Activated CD4-positive, alpha-beta memory T cell treated with anti-CD3 and anti-CD28 coated beads for 36 hours (primary cell): ENCODE results near the gene HSPG2. TPM values are rescaled to one million over a fixed set of nuclear protein-coding genes. Genes with fewer than 3 reads are reported as not detected.
"Not testable (repeated sequence)": the region's sequence is repeated elsewhere in the genome, so short reads cannot be mapped to it uniquely, and the experiment has no call there.

Experiments
- CTCF ChIA-PET: fragments of 350-600 bp; sonication (Branson Sonifier 250); formaldehyde crosslinking; loops from one replicate; lab custom pipeline; 2021; ENCODE audit warnings: antibody characterized with exemption, inconsistent platforms; lab: Charles Lee
- POLR2A ChIA-PET: fragments of 350-600 bp; sonication (Branson Sonifier 250); formaldehyde crosslinking; loops from one replicate; lab custom pipeline; 2021; ENCODE audit warnings: antibody characterized with exemption; lab: Charles Lee
- DNase-seq: peaks from one replicate; pipeline ENCODE4 v3.0.0-alpha.2; 2020
- H3K27ac Mint-ChIP-seq: one replicate; pipeline ENCODE4 v1.8.0; 2021; ENCODE audit warnings: mixed read lengths
- H3K27me3 Mint-ChIP-seq: one replicate; pipeline ENCODE4 v1.8.0; 2021; ENCODE audit warnings: mixed read lengths
- H3K36me3 Mint-ChIP-seq: one replicate; pipeline ENCODE4 v1.8.0; 2021; ENCODE audit warnings: mixed read lengths
- H3K4me1 Mint-ChIP-seq: one replicate; pipeline ENCODE4 v1.8.0; 2021; ENCODE audit warnings: low read depth, mixed read lengths
- H3K4me3 Mint-ChIP-seq: one replicate; pipeline ENCODE4 v1.8.0; 2021; ENCODE audit warnings: mild to moderate bottlenecking, mixed read lengths
- H3K9me3 Mint-ChIP-seq: one replicate; pipeline ENCODE4 v1.8.0; 2021; ENCODE audit warnings: mixed read lengths
- intact Hi-C: fragments of 100-400 bp; cut with micrococcal nuclease; formaldehyde crosslinking; loops from one replicate; pipeline ENCODE4 v1.15.1; 2023
- total RNA-seq, 2 experiments: library from RNA; stranded (reverse); gene quantifications; one replicate each; pipeline ENCODE4 v1.2.3, GENCODE V29; 2021

HSPG2 gene
- total RNA-seq, 2 experiments from 2014 or later: 2.8 to 3.7 TPM

DNA sequence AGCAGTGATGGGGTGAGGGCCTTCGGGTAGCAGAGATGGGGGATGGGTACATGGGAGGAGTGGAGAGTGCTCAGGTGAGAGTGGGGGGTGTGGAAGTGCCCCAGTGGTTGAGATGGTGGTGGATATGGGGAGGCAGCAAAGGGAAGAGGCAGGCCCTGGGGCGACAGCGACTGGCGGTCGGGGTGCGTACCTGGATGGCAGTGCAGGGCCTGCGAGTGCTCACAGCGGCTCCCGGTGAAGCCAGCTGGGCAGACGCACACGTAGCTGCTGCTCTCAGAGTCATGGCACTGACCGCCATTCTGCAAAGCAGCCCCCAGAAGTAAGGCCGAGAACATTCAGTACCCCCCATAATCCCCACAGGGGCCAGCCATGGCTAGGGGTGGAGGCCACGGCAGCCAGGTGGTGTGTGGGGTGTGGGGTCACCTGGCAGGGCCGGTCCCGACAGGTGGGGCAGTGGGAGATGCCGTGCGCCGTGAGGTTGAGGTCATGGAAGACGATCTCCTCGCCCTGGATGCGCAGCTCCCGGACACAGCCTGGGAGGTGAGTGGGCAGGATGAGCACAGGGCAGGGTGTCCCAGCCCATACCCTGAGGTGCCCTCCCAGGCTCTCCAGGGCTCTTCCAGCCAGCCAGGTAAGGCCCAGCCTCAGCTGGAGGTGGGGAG, 106.2 kb downstream of the HSPG2 start:
- Mint-ChIP-seq H3K27me3 (no peaks in the 10 kb centered on the region), H3K36me3 (peaks cover 9% of the 10 kb centered on the region)

DNA sequence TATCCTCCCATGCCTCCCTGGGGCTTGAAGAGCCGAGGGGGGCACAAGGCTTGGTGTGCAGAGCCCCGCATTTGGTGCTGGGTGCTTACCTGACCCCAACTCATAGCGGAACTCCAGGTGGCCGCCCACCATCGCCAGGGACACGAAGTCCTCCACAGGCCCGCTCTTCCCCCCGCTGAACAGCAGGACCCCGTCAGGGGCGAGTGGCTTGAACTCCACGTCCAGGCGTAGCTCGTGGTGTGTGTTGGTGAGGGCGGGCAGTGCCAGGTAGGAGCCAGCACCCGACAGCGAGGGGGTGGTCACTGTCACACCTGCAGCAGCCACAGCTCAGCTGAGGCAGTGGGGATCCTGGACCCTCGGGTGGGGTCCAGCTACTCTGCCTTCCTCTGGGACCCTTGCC, 107.8 kb downstream of the HSPG2 start:
- Mint-ChIP-seq H3K4me1 (no peaks in the 10 kb centered on the region), H3K27ac (no peak overlapping the region), H3K9me3 (peaks cover 8% of the 10 kb centered on the region), H3K36me3 (peaks cover 5% of the 10 kb centered on the region), H3K4me3 (no peak overlapping the region), H3K27me3 (no peaks in the 10 kb centered on the region)
- CTCF ChIA-PET: no interaction called here
- DNase-seq: no peak
- POLR2A ChIA-PET: no interaction called here
- intact Hi-C loops: no loop called here

More for the DNA sequence above, 106.2 kb downstream of the HSPG2 start:
- no peak overlapping the region for H3K27ac Mint-ChIP-seq
- intact Hi-C loops: no loop called here
- ChIA-PET POLR2A (no interaction called here), CTCF (no interaction called here)
- H3K4me3 Mint-ChIP-seq: no peak overlapping the region
- peaks cover 18% of the 10 kb centered on the region for H3K9me3 Mint-ChIP-seq
- DNase-seq: no peak
- H3K4me1 Mint-ChIP-seq: no peaks in the 10 kb centered on the region

DNA sequence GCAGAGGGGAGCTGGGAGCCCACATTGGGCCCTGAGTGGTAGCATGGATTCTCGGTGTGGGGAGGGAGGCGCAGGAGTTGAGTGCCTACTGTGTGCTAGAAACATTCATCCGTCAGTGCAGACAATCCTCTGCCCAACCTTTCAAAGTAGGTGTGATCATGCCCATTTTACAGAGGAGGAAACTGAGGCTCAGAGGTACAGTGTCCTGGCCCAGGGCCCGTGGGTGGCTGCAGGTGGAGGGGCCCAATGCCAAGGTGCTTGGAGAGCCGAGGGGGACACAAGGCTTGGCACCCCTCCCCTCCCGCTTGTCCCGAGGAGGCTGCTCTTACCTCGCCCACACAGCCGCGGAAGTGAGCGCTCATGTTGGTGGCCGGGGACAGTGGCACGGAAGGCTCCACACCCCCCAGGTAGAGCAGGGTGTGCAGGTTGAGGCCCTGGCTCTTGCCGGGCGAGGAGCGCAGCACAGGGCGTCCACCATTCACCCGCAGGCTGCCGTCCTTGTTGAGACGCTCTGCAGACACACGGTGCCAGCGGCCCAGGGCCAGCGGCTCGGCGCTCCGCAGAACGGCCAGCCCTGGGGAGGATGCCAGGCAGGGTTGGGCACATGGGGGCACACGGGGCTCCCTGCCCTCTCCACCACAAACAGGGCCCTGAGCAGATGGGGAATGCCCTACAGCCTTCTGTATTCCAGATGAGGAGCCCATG, 108.5 kb downstream of the HSPG2 start:
- intact Hi-C loops: no loop called here
- Mint-ChIP-seq H3K27ac (no peak overlapping the region), H3K4me3 (no peak overlapping the region), H3K4me1 (no peaks in the 10 kb centered on the region), H3K36me3 (no peaks in the 10 kb centered on the region), H3K9me3 (peaks cover 2% of the 10 kb centered on the region), H3K27me3 (peaks cover 2% of the 10 kb centered on the region)
- ChIA-PET POLR2A (no interaction called here), CTCF (no interaction called here)
- DNase-seq: no peak

DNA sequence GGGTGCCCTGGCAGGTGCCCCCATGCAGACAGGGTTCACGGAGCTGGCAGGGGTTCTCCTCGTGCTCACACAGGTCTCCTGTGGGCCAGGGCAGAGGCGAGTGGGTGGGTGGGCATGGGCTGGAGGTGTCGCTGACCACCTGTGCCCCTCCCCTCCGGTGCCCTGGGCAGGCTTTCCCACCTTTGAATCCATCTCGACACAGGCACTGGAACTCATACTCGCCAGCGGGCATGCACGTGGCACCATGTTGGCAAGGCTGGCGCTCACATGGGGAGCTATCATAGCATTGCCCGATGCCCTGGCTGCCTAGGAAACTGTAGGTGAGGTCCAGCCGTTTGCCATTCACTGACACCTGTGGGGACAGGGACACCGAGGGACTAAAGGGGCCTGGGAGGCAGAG, 109.0 kb downstream of the HSPG2 start:
- H3K27me3 Mint-ChIP-seq: peaks cover 2% of the 10 kb centered on the region
- no peaks in the 10 kb centered on the region for H3K36me3 Mint-ChIP-seq
- POLR2A ChIA-PET: no interaction called here
- intact Hi-C loops: no loop called here
- CTCF ChIA-PET: no interaction called here
- no peak overlapping the region for H3K4me3 Mint-ChIP-seq
- H3K27ac Mint-ChIP-seq: no peak overlapping the region
- H3K4me1 Mint-ChIP-seq: no peaks in the 10 kb centered on the region
- DNase-seq: no peak
- no peaks in the 10 kb centered on the region for H3K9me3 Mint-ChIP-seq

DNA sequence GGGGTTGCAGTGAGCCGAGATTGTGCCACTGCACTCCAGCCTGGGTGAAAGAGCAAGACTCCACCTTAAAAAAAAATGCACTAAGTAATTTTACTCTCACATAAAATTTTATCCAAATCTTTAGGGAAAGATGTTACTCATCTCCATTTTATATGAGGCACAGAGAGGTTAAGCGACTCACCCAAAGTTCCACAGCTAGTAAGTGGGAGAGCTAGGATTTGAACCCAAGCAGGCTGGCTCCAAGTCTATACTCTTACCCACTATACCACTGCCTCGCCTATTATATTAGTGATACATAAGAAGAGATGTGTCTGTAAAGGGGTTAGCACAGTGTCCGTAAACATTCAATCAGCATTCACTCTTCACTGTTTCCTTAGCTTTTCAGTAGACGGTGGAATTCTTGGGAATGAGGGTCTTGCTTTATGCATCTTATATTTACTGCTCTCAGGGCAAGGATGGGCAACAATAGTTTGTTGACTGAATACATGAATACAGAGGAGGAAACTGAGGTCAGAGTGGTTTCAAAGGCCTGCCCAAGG, 109.9 kb downstream of the HSPG2 start:
- Mint-ChIP-seq H3K36me3 (no peaks in the 10 kb centered on the region), H3K4me1 (no peaks in the 10 kb centered on the region), H3K9me3 (no peaks in the 10 kb centered on the region), H3K4me3 (no peak overlapping the region), H3K27me3 (peaks cover 2% of the 10 kb centered on the region), H3K27ac (no peak overlapping the region)
- DNase-seq: no peak
- ChIA-PET CTCF (no interaction called here), POLR2A (no interaction called here)
- intact Hi-C loops: no loop called here

DNA sequence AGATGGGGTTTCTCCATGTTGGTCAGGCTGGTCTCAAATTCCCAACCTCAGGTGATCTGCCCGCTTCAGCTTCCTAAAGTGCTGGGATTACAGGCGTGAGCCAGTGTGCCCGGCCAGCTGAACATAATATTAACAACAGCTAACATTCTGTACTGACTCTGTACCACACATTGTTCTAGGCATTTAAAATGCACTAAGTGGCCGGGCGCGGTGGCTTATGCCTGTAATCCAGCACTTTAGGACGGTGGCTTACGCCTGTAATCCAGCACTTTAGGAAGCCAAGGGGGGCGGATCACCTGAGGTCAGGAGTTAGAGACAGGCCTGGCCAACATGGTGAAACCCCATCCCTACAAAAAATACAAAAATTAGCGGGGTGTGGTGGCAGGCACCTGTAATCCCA, 110.4 kb downstream of the HSPG2 start:
- intact Hi-C loops, H3K27me3 Mint-ChIP-seq, H3K27ac Mint-ChIP-seq, DNase-seq, H3K4me3 Mint-ChIP-seq, H3K4me1 Mint-ChIP-seq, H3K9me3 Mint-ChIP-seq, H3K36me3 Mint-ChIP-seq, POLR2A ChIA-PET: not testable (repeated sequence)
- CTCF ChIA-PET: interaction anchor here (0.5 kb wide), 1 partner anchor 157 kb away, joined by 3 read pairs; no protein-coding TSS in a partner anchor

DNA sequence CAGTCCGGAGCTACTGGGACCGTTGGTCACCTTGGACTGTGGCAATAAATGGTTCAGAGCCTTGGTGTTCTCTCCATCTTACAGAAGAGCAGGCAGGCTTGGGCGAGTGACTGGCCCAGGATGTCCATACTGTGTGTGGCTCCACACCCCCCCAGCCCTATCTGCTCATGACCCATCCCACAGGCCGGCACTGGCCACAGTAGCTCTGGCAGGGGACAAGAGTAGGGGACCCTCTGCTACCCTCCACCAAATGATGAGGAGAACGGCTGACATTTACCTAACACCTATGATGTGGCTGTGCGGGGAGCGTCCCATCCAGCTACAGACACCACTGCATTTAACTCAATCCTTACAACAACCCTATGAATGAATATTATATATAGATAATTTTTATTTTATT, 111.7 kb downstream of the HSPG2 start:
- Mint-ChIP-seq H3K9me3 (no peaks in the 10 kb centered on the region), H3K27me3 (peaks cover 2% of the 10 kb centered on the region), H3K4me1 (no peaks in the 10 kb centered on the region), H3K36me3 (no peaks in the 10 kb centered on the region), H3K4me3 (no peak overlapping the region), H3K27ac (no peak overlapping the region)
- intact Hi-C loops: no loop called here
- no peak for DNase-seq
- ChIA-PET POLR2A (no interaction called here), CTCF (no interaction called here)

DNA sequence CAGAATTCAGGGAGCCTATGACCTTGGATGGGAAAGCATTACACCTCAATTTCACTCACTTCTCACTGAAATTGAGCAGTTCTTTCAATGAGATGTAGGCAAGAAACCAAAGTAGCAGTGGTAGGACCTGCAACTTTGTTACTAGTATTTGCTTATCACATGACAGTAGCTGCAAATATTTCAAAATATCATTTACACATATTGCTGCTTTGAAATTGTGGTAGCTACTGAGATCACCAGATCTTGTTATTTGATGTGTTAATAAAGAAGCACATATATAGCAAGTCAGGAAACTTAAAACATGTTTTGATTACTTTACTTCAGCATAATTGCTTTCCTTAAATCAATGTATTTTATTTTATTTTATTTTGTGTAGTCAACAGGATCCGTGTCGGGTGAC, 112.2 kb downstream of the HSPG2 start:
- intact Hi-C loops: no loop called here
- ChIA-PET CTCF (no interaction called here), POLR2A (interaction anchor here (1.0 kb wide), 1 partner anchor 42 kb away, joined by 3 read pairs; the partner anchor contains the start of gene USP48)
- H3K4me1 Mint-ChIP-seq: no peaks in the 10 kb centered on the region
- peaks cover 2% of the 10 kb centered on the region for H3K27me3 Mint-ChIP-seq
- H3K4me3 Mint-ChIP-seq: no peak overlapping the region
- H3K27ac Mint-ChIP-seq: no peak overlapping the region
- no peaks in the 10 kb centered on the region for H3K36me3 Mint-ChIP-seq
- no peak for DNase-seq
- H3K9me3 Mint-ChIP-seq: no peaks in the 10 kb centered on the region

DNA sequence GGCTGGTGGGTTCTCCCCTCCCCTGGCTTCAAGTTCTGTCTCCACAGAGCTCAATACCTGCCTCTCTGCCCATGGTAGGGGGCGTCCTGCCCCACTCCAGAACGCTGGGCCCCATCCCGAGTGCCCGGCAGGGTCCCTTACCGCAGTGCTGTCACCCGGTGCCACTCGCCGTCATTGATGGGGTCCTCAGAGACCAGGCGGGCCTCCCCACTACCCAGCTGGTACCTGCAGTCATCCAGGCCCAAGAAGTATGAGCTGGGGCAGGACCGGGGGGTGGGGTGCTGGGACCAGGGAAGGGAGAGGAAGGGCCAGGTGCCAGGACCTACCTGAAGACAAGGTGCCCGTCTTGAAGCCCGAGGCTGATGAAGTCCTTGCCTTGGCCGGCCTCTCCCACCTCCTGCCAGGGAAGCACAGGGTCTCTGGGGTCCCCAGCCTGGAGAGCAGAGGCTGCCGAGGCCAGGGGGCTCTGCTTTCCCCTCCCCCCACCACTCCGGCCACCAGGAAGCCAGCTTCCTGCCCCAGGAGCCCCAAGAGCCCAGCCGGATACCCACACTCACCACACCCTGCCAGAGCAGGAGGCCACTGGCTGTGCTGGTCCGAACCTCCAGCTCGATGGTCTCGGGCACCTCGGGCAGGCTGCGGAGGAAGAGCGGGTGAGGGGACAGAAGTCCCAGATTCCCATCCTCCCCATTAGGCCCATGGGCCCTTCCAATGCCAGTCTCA, 113.0 kb downstream of the HSPG2 start:
- DNase-seq: no peak
- ChIA-PET CTCF (no interaction called here), POLR2A (interaction anchor here (1.0 kb wide), 1 partner anchor 42 kb away, joined by 3 read pairs; the partner anchor contains the start of gene USP48)
- intact Hi-C loops: no loop called here
- Mint-ChIP-seq H3K36me3 (no peaks in the 10 kb centered on the region), H3K9me3 (no peaks in the 10 kb centered on the region), H3K27ac (no peak overlapping the region), H3K4me3 (no peak overlapping the region), H3K27me3 (peaks cover 2% of the 10 kb centered on the region), H3K4me1 (no peaks in the 10 kb centered on the region)

DNA sequence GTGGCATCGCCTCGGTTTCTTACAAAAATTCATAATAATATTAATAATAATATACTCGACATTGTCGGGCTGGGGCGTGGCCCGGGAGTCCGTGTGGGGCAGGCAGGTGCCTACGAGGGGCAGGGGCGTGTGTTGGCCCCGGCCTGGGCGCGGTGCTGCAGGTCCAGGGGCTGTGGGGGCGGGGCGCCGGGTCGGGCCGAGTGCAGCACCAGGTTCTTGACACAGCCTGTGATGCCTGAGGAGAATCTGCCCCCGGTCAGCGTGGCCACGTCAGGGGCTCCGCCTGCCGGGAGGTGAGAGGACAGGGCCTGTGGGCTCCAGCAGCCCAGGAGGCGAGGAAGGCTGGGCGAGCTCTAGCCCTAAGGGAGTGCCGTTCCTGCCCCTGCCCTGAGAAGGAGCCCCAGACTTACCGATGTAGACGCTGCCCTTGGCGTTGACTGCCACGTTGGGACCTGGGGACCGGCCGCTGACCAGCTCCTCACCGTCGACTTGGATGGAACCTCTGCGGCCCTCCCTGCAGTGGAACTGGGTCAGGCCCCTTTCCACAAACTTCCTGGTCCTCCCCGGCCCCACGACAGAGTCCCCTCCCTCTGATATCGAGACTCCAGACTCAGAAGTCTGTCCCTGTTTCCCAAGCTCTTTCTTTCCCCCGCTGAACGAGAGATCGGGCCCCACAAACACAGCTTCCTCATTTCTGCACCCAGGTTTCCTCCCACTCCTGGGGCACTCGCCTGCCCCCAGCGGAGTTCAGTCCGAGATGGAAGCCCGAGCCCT, 113.7 kb downstream of the HSPG2 start:
- no peak for DNase-seq
- Mint-ChIP-seq H3K27ac (no peak overlapping the region), H3K4me1 (peaks cover 2% of the 10 kb centered on the region), H3K9me3 (no peaks in the 10 kb centered on the region), H3K27me3 (peaks cover 2% of the 10 kb centered on the region), H3K36me3 (no peaks in the 10 kb centered on the region), H3K4me3 (no peak overlapping the region)
- POLR2A ChIA-PET: interaction anchor here (2.0 kb wide), 1 partner anchor 40 kb away, joined by 6 read pairs; the partner anchor contains the start of gene USP48
- CTCF ChIA-PET: no interaction called here
- intact Hi-C loops: no loop called here

DNA sequence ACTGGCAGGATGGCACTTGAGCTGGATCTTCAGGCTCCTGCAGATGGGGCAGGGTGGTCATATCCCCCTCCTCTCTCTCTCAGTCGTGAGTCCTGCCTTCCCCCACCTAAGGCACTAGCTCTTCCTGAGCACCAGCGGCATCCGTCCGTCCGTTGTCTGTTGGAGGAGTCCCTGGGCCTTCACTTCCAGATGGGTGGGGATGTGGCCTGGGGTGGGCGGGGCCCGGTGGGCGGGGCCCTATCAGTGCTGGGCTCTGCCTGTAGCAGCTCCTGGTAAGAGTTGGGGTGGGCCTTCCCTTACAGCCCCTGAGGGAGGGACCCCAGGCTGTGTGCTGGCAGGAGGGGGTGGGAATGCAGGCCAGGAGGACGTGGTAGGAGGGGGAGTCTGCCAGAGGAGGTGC, 114.8 kb downstream of the HSPG2 start:
- Mint-ChIP-seq H3K27me3 (peaks cover 2% of the 10 kb centered on the region), H3K9me3 (no peaks in the 10 kb centered on the region), H3K4me1 (peaks cover 2% of the 10 kb centered on the region), H3K36me3 (no peaks in the 10 kb centered on the region), H3K27ac (no peak overlapping the region), H3K4me3 (no peak overlapping the region)
- ChIA-PET POLR2A (interaction anchor here (2.0 kb wide), 1 partner anchor 39 kb away, joined by 6 read pairs; the partner anchor contains the start of gene USP48), CTCF (no interaction called here)
- intact Hi-C loops: no loop called here
- no peak for DNase-seq
